ENCODE results near the gene B3GALT6. TPM values are rescaled to one million over a fixed set of nuclear protein-coding genes. Genes with fewer than 3 reads are reported as not detected.
A peak's percentile ranks its signal among the peaks of the same experiment; 100 is the strongest.

Gene B3GALT6
- polyA plus RNA-seq, 4 donors = 2.7 to 13.7 (median 6.8) TPM

- whole genome bisulfite sequencing, 3 donors = 93 to 97% (median 95%) methylated on average over 8 of the region's 8 CpGs
Observed at GRCh38 chr1:1262758-1263157, 30.7 kb downstream of the B3GALT6 start.

GRCh38 chr1:1264026-1264425, 32.0 kb downstream of the B3GALT6 start:
- H3K36me3 ChIP-seq (ENCODE audit: control insufficient read depth in 3 of 3, insufficient read depth in 2 of 3, low read depth in 1 of 3, low read length in 3 of 3) = peaks cover 11 to 91% (median 23%) of the 10 kb centered on the region in 3 donors
- FAIRE-seq = no peak

More at GRCh38 chr1:1262758-1263157, 30.7 kb downstream of the B3GALT6 start:
- H3K4me1 ChIP-seq (ENCODE audit: control insufficient read depth in 3 of 3, insufficient read depth in 2 of 3, low read depth in 1 of 3, low read length in 2 of 3) = no peaks in the 10 kb centered on the region
- no peak for FAIRE-seq
- no peak for DNase-seq
- H3K36me3 ChIP-seq (ENCODE audit: control insufficient read depth in 3 of 3, insufficient read depth in 2 of 3, low read depth in 1 of 3, low read length in 3 of 3) = peaks cover 11 to 87% (median 23%) of the 10 kb centered on the region in 3 donors
- H3K4me3 ChIP-seq (ENCODE audit: low read depth in 1 of 3, low read length in 3 of 3) = no peak overlapping the region
- H3K27me3 ChIP-seq (ENCODE audit: control insufficient read depth in 3 of 3, insufficient read depth in 3 of 3, low read length in 3 of 3) = no peaks in the 10 kb centered on the region
- H3K9me3 ChIP-seq (ENCODE audit: control insufficient read depth in 2 of 2, insufficient read depth in 1 of 2, low read depth in 1 of 2, low read length in 1 of 2) = no peaks in the 10 kb centered on the region
- no peak overlapping the region for H3K27ac ChIP-seq (ENCODE audit: low read depth in 1 of 3, low read length in 2 of 3)

GRCh38 chr1:1264868-1265272, 32.8 kb downstream of the B3GALT6 start:
- 79 to 88% (median 84%) methylated on average over 10 of the region's 10 CpGs for WGBS, 3 donors
- H3K27ac ChIP-seq (ENCODE audit: low read depth in 1 of 3, low read length in 2 of 3) = no peak overlapping the region
- no peaks in the 10 kb centered on the region for H3K9me3 ChIP-seq (ENCODE audit: control insufficient read depth in 2 of 2, insufficient read depth in 1 of 2, low read depth in 1 of 2, low read length in 1 of 2)
- H3K36me3 ChIP-seq (ENCODE audit: control insufficient read depth in 3 of 3, insufficient read depth in 2 of 3, low read depth in 1 of 3, low read length in 3 of 3) = peaks cover 11 to 88% (median 23%) of the 10 kb centered on the region in 3 donors
- H3K27me3 ChIP-seq (ENCODE audit: control insufficient read depth in 3 of 3, insufficient read depth in 3 of 3, low read length in 3 of 3) = no peaks in the 10 kb centered on the region
- H3K4me3 ChIP-seq (ENCODE audit: low read depth in 1 of 3, low read length in 3 of 3) = no peak overlapping the region
- FAIRE-seq (no peak), DNase-seq (no peak)
- no peaks in the 10 kb centered on the region for H3K4me1 ChIP-seq (ENCODE audit: control insufficient read depth in 3 of 3, insufficient read depth in 2 of 3, low read depth in 1 of 3, low read length in 2 of 3)

More at GRCh38 chr1:1264026-1264425, 32.0 kb downstream of the B3GALT6 start:
- H3K9me3 ChIP-seq (ENCODE audit: control insufficient read depth in 2 of 2, insufficient read depth in 1 of 2, low read depth in 1 of 2, low read length in 1 of 2) = no peaks in the 10 kb centered on the region
- DNase-seq = no peak
- H3K4me3 ChIP-seq (ENCODE audit: low read depth in 1 of 3, low read length in 3 of 3) = no peak overlapping the region
- WGBS, 3 donors = 88 to 95% (median 94%) methylated on average over 9 of the region's 9 CpGs
- no peaks in the 10 kb centered on the region for H3K4me1 ChIP-seq (ENCODE audit: control insufficient read depth in 3 of 3, insufficient read depth in 2 of 3, low read depth in 1 of 3, low read length in 2 of 3)
- H3K27ac ChIP-seq (ENCODE audit: low read depth in 1 of 3, low read length in 2 of 3) = no peak overlapping the region
- H3K27me3 ChIP-seq (ENCODE audit: control insufficient read depth in 3 of 3, insufficient read depth in 3 of 3, low read length in 3 of 3) = no peaks in the 10 kb centered on the region

GRCh38 chr1:1267488-1268283, 35.6 kb downstream of the B3GALT6 start:
- DNase-seq = no peak
- Histone ChIP-seq H3K4me3 (ENCODE audit: low read depth in 1 of 3, low read length in 3 of 3) (no peak overlapping the region), H3K4me1 (ENCODE audit: control insufficient read depth in 3 of 3, insufficient read depth in 2 of 3, low read depth in 1 of 3, low read length in 2 of 3) (peaks cover 3 to 20% (median 10%) of the 10 kb centered on the region in 3 donors), H3K36me3 (ENCODE audit: control insufficient read depth in 3 of 3, insufficient read depth in 2 of 3, low read depth in 1 of 3, low read length in 3 of 3) (peaks cover 3 to 84% (median 13%) of the 10 kb centered on the region in 3 donors), H3K9me3 (ENCODE audit: control insufficient read depth in 2 of 2, insufficient read depth in 1 of 2, low read depth in 1 of 2, low read length in 1 of 2) (no peaks in the 10 kb centered on the region), H3K27me3 (ENCODE audit: control insufficient read depth in 3 of 3, insufficient read depth in 3 of 3, low read length in 3 of 3) (no peaks in the 10 kb centered on the region), H3K27ac (ENCODE audit: low read depth in 1 of 3, low read length in 2 of 3) (no peak overlapping the region)
- FAIRE-seq = no peak
- 95 to 97% (median 95%) methylated on average over 39 of the region's 39 CpGs for WGBS, 3 donors

GRCh38 chr1:1268284-1268682, 36.2 kb downstream of the B3GALT6 start:
- peaks cover 0 to 79% (median 7%) of the 10 kb centered on the region in 3 donors for H3K36me3 ChIP-seq (ENCODE audit: control insufficient read depth in 3 of 3, insufficient read depth in 2 of 3, low read depth in 1 of 3, low read length in 3 of 3)
- no peaks in the 10 kb centered on the region for H3K27me3 ChIP-seq (ENCODE audit: control insufficient read depth in 3 of 3, insufficient read depth in 3 of 3, low read length in 3 of 3)
- peaks cover 3 to 20% (median 10%) of the 10 kb centered on the region in 3 donors for H3K4me1 ChIP-seq (ENCODE audit: control insufficient read depth in 3 of 3, insufficient read depth in 2 of 3, low read depth in 1 of 3, low read length in 2 of 3)
- H3K9me3 ChIP-seq (ENCODE audit: control insufficient read depth in 2 of 2, insufficient read depth in 1 of 2, low read depth in 1 of 2, low read length in 1 of 2) = no peaks in the 10 kb centered on the region
- no peak overlapping the region for H3K4me3 ChIP-seq (ENCODE audit: low read depth in 1 of 3, low read length in 3 of 3)
- FAIRE-seq (no peak), DNase-seq (no peak)
- WGBS, 3 donors = 96 to 97% (median 96%) methylated on average over 13 of the region's 13 CpGs
- H3K27ac ChIP-seq (ENCODE audit: low read depth in 1 of 3, low read length in 2 of 3) = no peak overlapping the region

GRCh38 chr1:1270813-1271212, 38.8 kb downstream of the B3GALT6 start:
- H3K27me3 ChIP-seq (ENCODE audit: control insufficient read depth in 3 of 3, insufficient read depth in 3 of 3, low read length in 3 of 3) = no peaks in the 10 kb centered on the region
- DNase-seq = no peak
- 68 to 84% (median 82%) methylated on average over 7 of the region's 7 CpGs for WGBS, 3 donors
- peaks cover 3 to 30% (median 10%) of the 10 kb centered on the region in 3 donors for H3K4me1 ChIP-seq (ENCODE audit: control insufficient read depth in 3 of 3, insufficient read depth in 2 of 3, low read depth in 1 of 3, low read length in 2 of 3)
- peaks cover 0 to 57% (median 6%) of the 10 kb centered on the region in 3 donors for H3K36me3 ChIP-seq (ENCODE audit: control insufficient read depth in 3 of 3, insufficient read depth in 2 of 3, low read depth in 1 of 3, low read length in 3 of 3)
- H3K9me3 ChIP-seq (ENCODE audit: control insufficient read depth in 2 of 2, insufficient read depth in 1 of 2, low read depth in 1 of 2, low read length in 1 of 2) = no peaks in the 10 kb centered on the region
- H3K27ac ChIP-seq (ENCODE audit: low read depth in 1 of 3, low read length in 2 of 3) = no peak overlapping the region
- no peak for FAIRE-seq
- no peak overlapping the region for H3K4me3 ChIP-seq (ENCODE audit: low read depth in 1 of 3, low read length in 3 of 3)

GRCh38 chr1:1272341-1273208, 40.5 kb downstream of the B3GALT6 start:
- 12 to 28% (median 22%) methylated on average over 42 to 43 of the region's 43 CpGs for WGBS, 3 donors
- H3K27me3 ChIP-seq (ENCODE audit: control insufficient read depth in 3 of 3, insufficient read depth in 3 of 3, low read length in 3 of 3) = no peaks in the 10 kb centered on the region

GRCh38 chr1:1273209-1273511, 41.1 kb downstream of the B3GALT6 start:
- Histone ChIP-seq H3K9me3 (ENCODE audit: control insufficient read depth in 2 of 2, insufficient read depth in 1 of 2, low read depth in 1 of 2, low read length in 1 of 2) (no peaks in the 10 kb centered on the region), H3K36me3 (ENCODE audit: control insufficient read depth in 3 of 3, insufficient read depth in 2 of 3, low read depth in 1 of 3, low read length in 3 of 3) (peaks cover 0 to 36% (median 0%) of the 10 kb centered on the region in 3 donors), H3K27me3 (ENCODE audit: control insufficient read depth in 3 of 3, insufficient read depth in 3 of 3, low read length in 3 of 3) (no peaks in the 10 kb centered on the region), H3K4me1 (ENCODE audit: control insufficient read depth in 3 of 3, insufficient read depth in 2 of 3, low read depth in 1 of 3, low read length in 2 of 3) (peaks cover 3 to 30% (median 10%) of the 10 kb centered on the region in 3 donors), H3K4me3 (ENCODE audit: low read depth in 1 of 3, low read length in 3 of 3) (peak overlapping the region; percentile 68 to 97 (median 95)), H3K27ac (ENCODE audit: low read depth in 1 of 3, low read length in 2 of 3) (peak overlapping the region; percentile 19 to 87 (median 86))
- no peak for FAIRE-seq
- peak in 1 of 2 donors; percentile 53 for DNase-seq
- WGBS, 3 donors = 0 to 1% (median 0%) methylated on average over 22 to 31 of the region's 31 CpGs

More at GRCh38 chr1:1272341-1273208, 40.5 kb downstream of the B3GALT6 start:
- DNase-seq (peak; percentile 51 to 82), FAIRE-seq (no peak)
- peak overlapping the region; percentile 68 to 97 (median 95) for H3K4me3 ChIP-seq (ENCODE audit: low read depth in 1 of 3, low read length in 3 of 3)
- peaks cover 0 to 42% (median 2%) of the 10 kb centered on the region in 3 donors for H3K36me3 ChIP-seq (ENCODE audit: control insufficient read depth in 3 of 3, insufficient read depth in 2 of 3, low read depth in 1 of 3, low read length in 3 of 3)
- peaks cover 3 to 30% (median 10%) of the 10 kb centered on the region in 3 donors for H3K4me1 ChIP-seq (ENCODE audit: control insufficient read depth in 3 of 3, insufficient read depth in 2 of 3, low read depth in 1 of 3, low read length in 2 of 3)
- no peaks in the 10 kb centered on the region for H3K9me3 ChIP-seq (ENCODE audit: control insufficient read depth in 2 of 2, insufficient read depth in 1 of 2, low read depth in 1 of 2, low read length in 1 of 2)
- H3K27ac ChIP-seq (ENCODE audit: low read depth in 1 of 3, low read length in 2 of 3) = peak overlapping the region; percentile 19 to 87 (median 86)
